Mesenchymal stem cell (in vitro differentiated cells and primary cell): ENCODE data around the gene ADO.

ENCODE experiments used
- DNase-seq: peaks from one replicate; pipeline ENCODE4 v3.0.0-alpha.2; 2013
- H2AFZ ChIP-seq: one replicate; pipeline ENCODE4 v1.6.1; 2013; ENCODE audit warnings: low read depth, mild to moderate bottlenecking, control low read depth, inconsistent platforms, low read length, moderate library complexity
- H2AK5ac ChIP-seq: 2 replicates; pipeline ENCODE4 v1.6.1; 2013; ENCODE audit warnings: low read length, moderate library complexity, mild to moderate bottlenecking, inconsistent platforms; ENCODE audit not compliant: severe bottlenecking
- H2BK120ac ChIP-seq: one replicate; pipeline ENCODE4 v1.6.1; 2013; ENCODE audit warnings: low read depth, mild to moderate bottlenecking, inconsistent platforms, low read length, moderate library complexity
- H2BK12ac ChIP-seq, 2 experiments: one replicate each; pipeline ENCODE4 v1.6.1; 2013; ENCODE audit warnings: inconsistent platforms in 2 of 2, low read length in 2 of 2, mild to moderate bottlenecking in 2 of 2, moderate library complexity in 2 of 2, control low read depth in 1 of 2
- H2BK15ac ChIP-seq: one replicate; pipeline ENCODE4 v1.6.1; 2013; ENCODE audit warnings: mild to moderate bottlenecking, low read depth, inconsistent platforms; ENCODE audit not compliant: poor library complexity, severe bottlenecking
- H2BK5ac ChIP-seq: 2 replicates; pipeline ENCODE4 v1.6.1; 2013; ENCODE audit warnings: low read depth, mild to moderate bottlenecking, low read length, control low read depth, inconsistent platforms; ENCODE audit not compliant: poor library complexity, severe bottlenecking
- H3K14ac ChIP-seq, 2 experiments: one replicate each; pipeline ENCODE4 v1.6.1; 2013; ENCODE audit warnings: inconsistent platforms in 2 of 2, low read length in 2 of 2, control low read depth in 1 of 2, mild to moderate bottlenecking in 1 of 2, moderate library complexity in 1 of 2
- H3K18ac ChIP-seq, 2 experiments: one replicate each; pipeline ENCODE4 v1.6.1; 2013; ENCODE audit warnings: inconsistent platforms in 2 of 2, low read length in 2 of 2, control low read depth in 1 of 2, low read depth in 1 of 2, mild to moderate bottlenecking in 1 of 2
- H3K23ac ChIP-seq, 2 experiments: one replicate each; pipeline ENCODE4 v1.6.1; 2013; ENCODE audit warnings: inconsistent platforms in 2 of 2, low read length in 2 of 2, mild to moderate bottlenecking in 2 of 2, moderate library complexity in 2 of 2, control low read depth in 1 of 2
- H3K27ac ChIP-seq: 2 replicates; pipeline ENCODE4 v1.5.1; 2013; ENCODE audit warnings: mild to moderate bottlenecking, moderate library complexity, low read length, control low read depth, inconsistent platforms; ENCODE audit not compliant: poor library complexity, severe bottlenecking
- H3K27me3 ChIP-seq, 2 experiments: 2 replicates each; pipeline versions ENCODE4 v1.6.1 to v1.7.0; 2013; ENCODE audit warnings: low read length in 2 of 2, mild to moderate bottlenecking in 2 of 2, moderate library complexity in 2 of 2, control low read depth in 1 of 2, inconsistent platforms in 1 of 2; ENCODE audit not compliant: control insufficient read depth in 1 of 2, insufficient read depth in 1 of 2
- H3K36me3 ChIP-seq, 2 experiments: 2 replicates each; pipeline versions ENCODE4 v1.6.1 to v1.7.0; 2013; ENCODE audit warnings: low read length in 2 of 2, control low read depth in 1 of 2, inconsistent platforms in 1 of 2, low read depth in 1 of 2, mild to moderate bottlenecking in 1 of 2; ENCODE audit not compliant: insufficient read depth in 2 of 2, control insufficient read depth in 1 of 2
- H3K4ac ChIP-seq, 2 experiments: one replicate each; pipeline ENCODE4 v1.6.1; 2013; ENCODE audit warnings: inconsistent platforms in 2 of 2, low read length in 2 of 2, mild to moderate bottlenecking in 2 of 2, moderate library complexity in 2 of 2, control low read depth in 1 of 2, low read depth in 1 of 2
- H3K4me1 ChIP-seq: 2 replicates; pipeline ENCODE4 v1.6.1; 2013; ENCODE audit warnings: low read depth, low read length, control low read depth; ENCODE audit not compliant: control insufficient read depth, insufficient read depth
- H3K4me2 ChIP-seq: 2 replicates; pipeline ENCODE4 v1.6.1; 2013; ENCODE audit warnings: low read length, mild to moderate bottlenecking, inconsistent platforms; ENCODE audit not compliant: poor library complexity, severe bottlenecking
- H3K4me3 ChIP-seq, 2 experiments: 2 replicates each; pipeline versions ENCODE4 v1.5.1 to v1.7.0; 2013; ENCODE audit warnings: low read length in 2 of 2, mild to moderate bottlenecking in 2 of 2, control low read depth in 1 of 2, low read depth in 1 of 2; ENCODE audit not compliant: insufficient read depth in 1 of 2
- H3K79me1 ChIP-seq: replicated peaks from 2 replicates; pipeline ENCODE4 v1.6.1; 2013; ENCODE audit warnings: mild to moderate bottlenecking, control low read depth, low read length, inconsistent platforms; ENCODE audit not compliant: poor library complexity, severe bottlenecking
- H3K9ac ChIP-seq: 2 replicates; pipeline ENCODE4 v1.7.0; 2013; ENCODE audit warnings: mild to moderate bottlenecking, low read length, moderate library complexity
- H3K9me3 ChIP-seq: 2 replicates; pipeline ENCODE4 v1.7.0; 2013; ENCODE audit warnings: mild to moderate bottlenecking, low read length; ENCODE audit not compliant: control insufficient read depth
- H4K8ac ChIP-seq: one replicate; pipeline ENCODE4 v1.6.1; 2013; ENCODE audit warnings: inconsistent platforms, mild to moderate bottlenecking, low read length, moderate library complexity
- H4K91ac ChIP-seq: one replicate; pipeline ENCODE4 v1.6.1; 2013; ENCODE audit warnings: mild to moderate bottlenecking, low read length, inconsistent platforms
- WGBS: methylation state at CpG from one replicate; pipeline ENCODE4 v1.1.7; 2013; ENCODE audit warnings: mixed read lengths; 5-methylcytosine and 5-hydroxymethylcytosine counted together

ADO gene

DNA sequence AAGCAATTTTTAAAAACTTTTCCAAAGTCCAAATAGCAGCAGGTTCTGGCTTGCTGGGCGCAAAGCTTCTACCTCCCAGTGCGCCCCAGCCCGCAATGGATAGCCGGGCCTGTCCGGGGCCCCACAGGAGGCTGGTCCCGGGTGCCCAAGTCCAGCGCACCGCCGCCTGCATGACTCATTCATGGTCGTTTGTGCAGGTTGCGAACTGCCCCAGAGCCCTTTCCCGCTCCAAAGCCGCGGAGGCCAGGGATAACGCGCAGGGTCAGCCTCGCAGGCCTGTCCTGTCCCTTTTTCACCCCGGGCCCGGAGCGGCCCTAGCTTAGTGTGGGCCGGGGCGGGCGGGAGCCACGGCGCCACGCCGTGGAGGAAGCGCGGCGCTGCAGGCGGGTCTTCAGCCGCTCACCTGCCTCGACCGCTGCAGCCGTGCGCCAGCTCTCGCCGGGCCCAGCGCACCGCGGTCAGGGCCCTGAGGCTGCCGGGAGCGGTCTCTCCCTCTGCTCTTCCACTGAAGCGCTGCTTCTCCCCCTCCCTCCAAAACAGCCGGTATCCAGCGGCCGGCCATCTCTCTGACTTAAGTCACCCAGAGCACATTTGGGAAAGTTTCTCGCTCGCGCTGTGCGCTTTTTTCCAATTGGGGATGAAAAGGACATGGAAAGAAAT is 13.4 kb downstream of the ADO start:
- Histone ChIP-seq H3K14ac (no peak overlapping the region), H3K9ac (peak overlapping the region; percentile 96), H2AFZ (peak overlapping the region; percentile 36), H3K9me3 (no peaks in the 10 kb centered on the region), H2BK15ac (no peak overlapping the region), H2BK5ac (no peak overlapping the region), H3K36me3 (peaks cover 0 to 11% of the 10 kb centered on the region in 2 experiments), H2BK12ac (peak overlapping the region in 1 of 2 experiments; percentile 29), H3K4me3 (peak overlapping the region; percentile 52 to 93), H3K79me1 (no peaks in the 10 kb centered on the region), H3K27me3 (peaks cover 9 to 54% of the 10 kb centered on the region in 2 experiments), H3K4me1 (peaks cover 31% of the 10 kb centered on the region), H3K4me2 (peak overlapping the region; percentile 98), H3K23ac (no peak overlapping the region), H3K4ac (no peak overlapping the region), H3K18ac (peak overlapping the region in 1 of 2 experiments; percentile 19), H2BK120ac (no peak overlapping the region), H2AK5ac (no peak overlapping the region), H3K27ac (no peak overlapping the region), H4K91ac (no peak overlapping the region), H4K8ac (no peak overlapping the region)
- under 1% methylated on average over 47 of the region's 51 CpGs for WGBS
- DNase-seq: peak; percentile 77

DNA sequence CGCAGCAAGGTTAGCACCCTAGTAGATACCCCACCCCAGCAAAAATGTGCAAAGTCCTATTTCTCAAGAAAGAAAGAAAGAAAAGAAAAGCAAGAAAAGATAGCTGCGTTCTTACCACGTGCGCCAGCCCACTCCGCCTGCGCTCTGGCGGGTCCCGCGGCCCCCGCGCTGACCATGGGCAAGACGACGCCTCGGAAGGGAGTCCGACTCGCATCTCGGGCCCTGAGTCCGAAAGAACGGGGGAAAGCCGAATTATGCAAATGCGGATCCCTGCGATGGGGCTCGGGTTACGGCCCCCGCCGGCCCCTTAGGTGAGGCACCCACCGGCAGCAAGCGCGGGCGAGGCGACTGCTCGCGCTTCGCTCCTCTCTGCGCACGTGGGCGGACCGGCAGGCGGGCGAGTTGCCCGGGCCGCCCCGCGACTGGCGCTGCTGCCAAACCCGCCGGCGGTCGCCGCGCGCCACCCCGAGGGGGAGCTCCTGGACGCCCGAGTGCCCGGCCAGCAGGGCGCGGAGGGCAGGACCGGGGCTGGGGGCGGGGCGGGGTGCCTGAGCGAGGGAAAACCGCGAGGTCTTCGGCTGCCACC is 14.0 kb downstream of the ADO start:
- no peak overlapping the region for H2BK12ac ChIP-seq
- no peak overlapping the region for H2AFZ ChIP-seq
- peaks cover 9 to 48% of the 10 kb centered on the region in 2 experiments for H3K27me3 ChIP-seq
- no peak overlapping the region for H3K27ac ChIP-seq
- H3K18ac ChIP-seq: no peak overlapping the region
- peak overlapping the region in 1 of 2 experiments; percentile 93 for H3K4me3 ChIP-seq
- no peak overlapping the region for H2BK5ac ChIP-seq
- peak overlapping the region; percentile 98 for H3K4me2 ChIP-seq
- DNase-seq: no peak
- H4K91ac ChIP-seq: no peak overlapping the region
- H3K9ac ChIP-seq: peak overlapping the region; percentile 96
- no peak overlapping the region for H3K23ac ChIP-seq
- no peak overlapping the region for H2BK15ac ChIP-seq
- peak overlapping the region; percentile 6 for H4K8ac ChIP-seq
- H3K36me3 ChIP-seq: peaks cover 0 to 6% of the 10 kb centered on the region in 2 experiments
- no peak overlapping the region for H2BK120ac ChIP-seq
- H2AK5ac ChIP-seq: no peak overlapping the region
- no peak overlapping the region for H3K14ac ChIP-seq
- H3K4me1 ChIP-seq: peaks cover 31% of the 10 kb centered on the region
- WGBS: 12% methylated on average over 50 of the region's 65 CpGs
- no peak overlapping the region for H3K4ac ChIP-seq
- no peaks in the 10 kb centered on the region for H3K79me1 ChIP-seq
- H3K9me3 ChIP-seq: no peaks in the 10 kb centered on the region

DNA sequence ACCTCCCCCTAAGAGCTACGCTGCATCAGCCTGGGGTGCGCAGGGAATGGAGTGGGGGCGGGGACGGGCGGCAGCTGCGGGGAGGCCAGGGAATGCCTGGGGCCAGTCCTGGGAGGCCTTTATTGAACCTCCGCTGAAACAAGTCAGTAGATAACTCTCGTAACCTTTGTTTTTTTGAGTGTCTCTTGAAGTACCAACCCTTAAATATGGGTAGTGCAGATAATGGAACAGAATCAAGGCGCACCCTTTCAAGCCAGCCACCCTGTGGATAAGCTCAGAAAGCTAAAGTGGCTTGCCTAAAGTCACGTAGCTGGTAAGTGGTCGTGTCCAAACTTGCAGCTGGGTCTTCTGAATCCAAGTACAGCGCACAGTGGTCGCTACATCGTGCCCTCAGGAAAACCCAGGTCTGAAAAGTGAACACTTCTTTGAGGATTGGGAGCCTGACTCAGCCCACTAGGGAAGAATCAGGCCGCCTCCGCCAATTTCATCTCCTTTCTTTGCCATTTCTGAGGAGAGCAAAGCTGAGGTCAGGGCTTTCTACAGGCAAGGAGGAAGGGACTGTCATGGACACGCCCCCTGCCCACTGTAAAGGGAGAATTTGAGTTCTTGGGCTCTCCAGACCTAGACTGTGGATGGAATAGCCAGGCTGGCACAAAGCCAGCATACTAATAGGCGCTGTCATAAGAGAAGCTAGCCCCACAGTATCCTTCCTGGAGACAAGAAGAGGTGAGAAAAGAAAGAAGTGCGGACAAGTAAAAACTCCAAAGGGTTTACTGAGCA is 14.8 kb downstream of the ADO start:
- H2BK120ac ChIP-seq: no peak overlapping the region
- H2BK15ac ChIP-seq: no peak overlapping the region
- no peaks in the 10 kb centered on the region for H3K9me3 ChIP-seq
- H2BK12ac ChIP-seq: no peak overlapping the region
- peak overlapping the region; percentile 48 for H3K9ac ChIP-seq
- H2AFZ ChIP-seq: no peak overlapping the region
- H2AK5ac ChIP-seq: no peak overlapping the region
- no peak overlapping the region for H2BK5ac ChIP-seq
- no peak overlapping the region for H3K23ac ChIP-seq
- H3K36me3 ChIP-seq: no peaks in the 10 kb centered on the region
- no peaks in the 10 kb centered on the region for H3K79me1 ChIP-seq
- H3K4me2 ChIP-seq: no peak overlapping the region
- no peak for DNase-seq
- H3K27me3 ChIP-seq: peaks cover 9 to 44% of the 10 kb centered on the region in 2 experiments
- H3K4me1 ChIP-seq: peaks cover 31% of the 10 kb centered on the region
- H3K4ac ChIP-seq: no peak overlapping the region
- H3K4me3 ChIP-seq: peak overlapping the region in 1 of 2 experiments; percentile 58
- 66% methylated on average over 19 of the region's 19 CpGs for WGBS
- no peak overlapping the region for H3K18ac ChIP-seq
- H3K14ac ChIP-seq: no peak overlapping the region
- H4K91ac ChIP-seq: no peak overlapping the region
- no peak overlapping the region for H3K27ac ChIP-seq
- H4K8ac ChIP-seq: no peak overlapping the region

- H3K23ac ChIP-seq: no peak overlapping the region
- H3K4me3 ChIP-seq: no peak overlapping the region
- H2BK120ac ChIP-seq: no peak overlapping the region
- H3K14ac ChIP-seq: no peak overlapping the region
- no peak for DNase-seq
- 77% methylated on average over 5 of the region's 5 CpGs for WGBS
- no peak overlapping the region for H4K91ac ChIP-seq
- no peak overlapping the region for H2BK5ac ChIP-seq
- no peak overlapping the region for H3K18ac ChIP-seq
- H3K4me2 ChIP-seq: no peak overlapping the region
- H2AK5ac ChIP-seq: no peak overlapping the region
- no peaks in the 10 kb centered on the region for H3K36me3 ChIP-seq
- no peak overlapping the region for H3K27ac ChIP-seq
- H3K79me1 ChIP-seq: no peaks in the 10 kb centered on the region
- H3K9me3 ChIP-seq: no peaks in the 10 kb centered on the region
- peaks cover 3 to 34% of the 10 kb centered on the region in 2 experiments for H3K27me3 ChIP-seq
- no peak overlapping the region for H4K8ac ChIP-seq
- H2AFZ ChIP-seq: no peak overlapping the region
- H2BK12ac ChIP-seq: no peak overlapping the region
- no peak overlapping the region for H2BK15ac ChIP-seq
- peaks cover 22% of the 10 kb centered on the region for H3K4me1 ChIP-seq
- H3K9ac ChIP-seq: no peak overlapping the region
- no peak overlapping the region for H3K4ac ChIP-seq
These were observed 16.1 kb downstream of the ADO start for GRCh38 chr10:62820586-62820985.
